ENCODE measurements around the gene TMEM132E. TPM values are rescaled to one million over a fixed set of nuclear protein-coding genes. Genes with fewer than 3 reads are reported as not detected.

The TMEM132E gene
- total and polyA plus RNA-seq, 2 of the 8 experiments (the other 6 are each of a cell fraction or from before 2014, with no cell fraction given), result 0.45 to 0.60 TPM

DNA sequence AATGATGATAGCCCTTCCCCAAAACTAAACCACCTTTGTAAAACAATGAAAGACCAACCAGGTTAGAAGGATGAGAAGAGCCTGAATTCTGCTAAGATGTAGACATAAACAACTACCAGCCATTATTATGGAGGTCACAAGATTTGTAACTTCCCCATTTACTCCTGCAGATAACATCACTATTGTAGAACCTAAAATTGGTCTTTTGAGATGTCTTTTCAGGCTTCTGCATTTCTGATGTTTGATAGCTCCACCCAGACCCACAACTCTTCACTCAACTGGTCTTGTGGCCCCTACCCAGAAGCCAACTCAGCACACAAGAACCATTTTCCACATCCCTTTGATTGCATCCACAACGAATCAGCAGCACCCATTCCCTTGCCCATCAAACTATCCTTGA, 100.8 kb downstream of the TMEM132E start:
- ChIA-PET POLR2A (ENCODE audit: partially characterized antibody) (interaction anchor here (1.0 kb wide), 1 partner anchor 13 kb away, joined by 3 read pairs; no protein-coding TSS in a partner anchor), CTCF (ENCODE audit: partially characterized antibody) (interaction anchor here (0.9 to 2.6 kb wide), 3 partner anchors 12 to 101 kb away, joined by 3 to 16 read pairs (median 3); partner anchors contain the start of gene TMEM132E)
- H3K23ac ChIP-seq (ENCODE audit: insufficient read length), result no peak overlapping the region
- no peaks in the 10 kb centered on the region; a peak in 2 of 7 replicates for H3K27me3 ChIP-seq (replicated peaks in 1 of 4; ENCODE audit: control insufficient read depth in 3 of 4, extremely low read depth in 1 of 4, insufficient read depth in 3 of 4, low read length in 3 of 4)
- FAIRE-seq, result no peak
- H3K23me2 ChIP-seq (ENCODE audit: low read depth, low read length), result no peaks in the 10 kb centered on the region
- H3K27ac ChIP-seq (ENCODE audit: low read depth, low read length), result no peak overlapping the region
- no peak overlapping the region for H3K9ac ChIP-seq (replicated peaks in 1 of 4; ENCODE audit: extremely low read depth in 1 of 4, low read depth in 3 of 4, low read length in 3 of 4)
- H4K91ac ChIP-seq (replicated peaks; ENCODE audit: insufficient read length, low read length), result no peak overlapping the region
- H3K79me1 ChIP-seq (ENCODE audit: low read depth, low read length), result no peaks in the 10 kb centered on the region
- H3K56ac ChIP-seq (replicated peaks; ENCODE audit: insufficient read length, low read depth, low read length), result no peak overlapping the region
- no peak overlapping the region for H3K4me2 ChIP-seq (ENCODE audit: insufficient read depth in 1 of 2, low read depth in 2 of 2, low read length in 2 of 2)
- no peaks in the 10 kb centered on the region for H3K79me2 ChIP-seq (ENCODE audit: control insufficient read depth in 1 of 2, insufficient read depth in 2 of 2, low read length in 2 of 2)
- no peak overlapping the region for H3K4me3 ChIP-seq (ENCODE audit: extremely low read depth in 1 of 4, insufficient read depth in 2 of 4, low read depth in 3 of 4, low read length in 4 of 4)
- no peak overlapping the region for H2BK120ac ChIP-seq (replicated peaks; ENCODE audit: low read depth, low read length)
- H2BK5ac ChIP-seq (ENCODE audit: low read depth, low read length), result no peak overlapping the region
- H2AFZ ChIP-seq (ENCODE audit: low read length), result no peak overlapping the region
- DNase-seq (ENCODE audit: low read depth in 1 of 2, low spot score in 2 of 2), result no peak
- no peak overlapping the region for H4K5ac ChIP-seq (ENCODE audit: insufficient read length, low read depth, low read length)
- H3K4ac ChIP-seq (replicated peaks; ENCODE audit: insufficient read length, low read depth, low read length), result no peak overlapping the region
- no peak overlapping the region for H4K8ac ChIP-seq (ENCODE audit: extremely low read depth, insufficient read depth, low read length)
- no peak overlapping the region for H2BK12ac ChIP-seq (ENCODE audit: low read depth, low read length)
- no peak overlapping the region for H2BK20ac ChIP-seq (ENCODE audit: low read length)
- H3K36me3 ChIP-seq (ENCODE audit: control insufficient read depth in 2 of 4, insufficient read depth in 4 of 4, low read length in 3 of 4), result no peaks in the 10 kb centered on the region
- no peak overlapping the region for H3K18ac ChIP-seq (ENCODE audit: extremely low read depth, low read length)
- H4K20me1 ChIP-seq (replicated peaks in 1 of 2; ENCODE audit: control insufficient read depth in 1 of 2, insufficient read depth in 2 of 2, low read length in 2 of 2), result no peaks in the 10 kb centered on the region
- H2AK5ac ChIP-seq (ENCODE audit: low read depth, low read length), result no peak overlapping the region
- WGBS, 2 experiments (ENCODE audit: extremely low coverage in 1 of 2, insufficient coverage in 1 of 2, insufficient read length in 1 of 2, insufficient replicate concordance in 2 of 2, low coverage in 1 of 2, low lambda C conversion rate in 2 of 2, missing lambda C conversion rate in 1 of 2), result 67% methylated on average over 1 of the region's 1 CpG; no CpG with 5 or more reads in 1 of the 2 experiments
- no peak overlapping the region for H2BK15ac ChIP-seq (ENCODE audit: low read length)
- H3K4me1 ChIP-seq (replicated peaks in 1 of 4; ENCODE audit: control insufficient read depth in 3 of 4, insufficient read depth in 4 of 4, low read length in 3 of 4), result no peaks in the 10 kb centered on the region
- no peak overlapping the region for H3K14ac ChIP-seq (ENCODE audit: insufficient read length)
- no peaks in the 10 kb centered on the region for H3K9me3 ChIP-seq (ENCODE audit: insufficient read depth in 2 of 2, low read depth in 1 of 2, low read length in 1 of 2)
- no peak for TF ChIP-seq TBP (IDR thresholded peaks at IDR 0.05; ENCODE audit: low read depth, low read length)
- TF ChIP-seq ZNF274 (IDR thresholded peaks at IDR 0.05; ENCODE audit: borderline replicate concordance, extremely low read depth, low read length), result no peak
- no peak for TF ChIP-seq ASH2L (IDR thresholded peaks at IDR 0.05; ENCODE audit: low read length)
- no peak for TF ChIP-seq POLR2A (IDR thresholded peaks at IDR 0.05; ENCODE audit: control extremely low read depth in 1 of 2, low read depth in 2 of 2, low read length in 2 of 2)
- no peak for TF ChIP-seq HDAC6 (IDR thresholded peaks at IDR 0.05; ENCODE audit: low read depth, low read length)
- TF ChIP-seq SIN3A (conservative IDR thresholded peaks at IDR 0.05 in 1 of 2, IDR thresholded peaks at IDR 0.05 in 1 of 2; ENCODE audit: low read depth in 1 of 2, low read length in 2 of 2), result no peak
- TF ChIP-seq CHD1 (IDR thresholded peaks at IDR 0.05; ENCODE audit: low read depth, low read length), result no peak
- TF ChIP-seq EZH2 (IDR thresholded peaks at IDR 0.05; ENCODE audit: low read depth, low read length, severe bottlenecking), result no peak
- no peak for TF ChIP-seq TAF1 (IDR thresholded peaks at IDR 0.05; ENCODE audit: low read depth, low read length)
- TF ChIP-seq USF2 (IDR thresholded peaks at IDR 0.05; ENCODE audit: low read length), result no peak
- no peak for TF ChIP-seq CEBPB (IDR thresholded peaks at IDR 0.05; ENCODE audit: low read depth, low read length)
- TF ChIP-seq KDM4A (IDR thresholded peaks at IDR 0.05; ENCODE audit: low read depth, low read length, severe bottlenecking), result no peak
- no peak for TF ChIP-seq SP4 (IDR thresholded peaks at IDR 0.05; ENCODE audit: low read length)
- no peak for TF ChIP-seq HDAC2 (IDR thresholded peaks at IDR 0.05; ENCODE audit: borderline replicate concordance in 1 of 2, low read depth in 2 of 2, low read length in 2 of 2)

Data from H1 (cell line).